Erythroblast (primary cell): Measurements from ENCODE around the gene CLMN.

ENCODE experiments used
- GATA1 ChIP-seq: IDR thresholded peaks from 2 replicates; pipeline ENCODE4 v1.6.1; 2011; ENCODE audit warnings: low read depth, mild to moderate bottlenecking, control low read depth, low read length, moderate library complexity
- POLR2A ChIP-seq: IDR thresholded peaks from 2 replicates; pipeline ENCODE4 v1.6.1; 2011; ENCODE audit warnings: mild to moderate bottlenecking, low read length

DNA sequence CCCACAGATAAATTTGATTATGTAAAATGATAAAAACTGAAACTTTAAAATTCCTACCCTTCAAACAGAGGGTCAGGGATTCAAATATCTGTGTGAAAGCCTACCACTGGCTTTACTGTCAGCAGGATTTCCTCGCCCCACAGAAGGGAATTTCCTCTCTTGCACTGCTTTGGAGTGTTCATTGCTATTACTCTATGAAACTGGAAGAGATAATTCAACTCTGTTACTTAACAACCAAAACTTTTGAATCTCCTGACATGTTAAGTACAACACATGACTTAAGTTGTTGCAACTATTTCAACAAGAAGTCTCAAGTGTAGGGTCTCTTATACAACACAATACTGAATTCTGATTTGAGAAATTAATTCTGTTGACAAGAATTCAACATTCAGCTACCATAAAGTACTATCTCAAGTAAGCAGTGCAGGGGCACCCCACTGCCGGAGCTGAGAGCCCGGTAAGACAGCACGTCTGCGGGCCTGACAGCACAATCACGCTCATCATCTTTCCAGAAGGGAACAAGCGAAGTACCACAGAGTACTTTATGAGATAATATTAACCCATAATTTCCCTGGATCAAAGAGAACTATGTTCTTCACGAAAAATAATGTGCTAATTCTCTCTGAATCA, 185.3 kb downstream of the CLMN start:
- no peak for TF ChIP-seq POLR2A
- TF ChIP-seq GATA1, result no peak
